GM12878 (cell line): ENCODE data around the gene ACTR1A. TPM values are rescaled to one million over a fixed set of nuclear protein-coding genes. Genes with fewer than 3 reads are reported as not detected.

Experiments used
- CUX1 ChIP-seq: IDR thresholded peaks from 2 replicates; pipeline ENCODE4 v1.6.1; 2012; ENCODE audit warnings: improper control_type of control experiment, low read depth, low read length; ENCODE audit not compliant: insufficient replicate concordance
- EP300 ChIP-seq, 2 experiments: fragments of 150-350 bp in 1 of 2; IDR thresholded peaks; 2 replicates each; pipeline ENCODE4 v1.6.1; 2011 to 2012; ENCODE audit warnings: low read depth in 2 of 2, low read length in 2 of 2, borderline replicate concordance in 1 of 2, improper control_type of control experiment in 1 of 2, inconsistent platforms in 1 of 2; ENCODE audit not compliant: control insufficient read depth in 1 of 2
- NBN ChIP-seq: fragments of 450-650 bp; IDR thresholded peaks from 2 replicates; pipeline ENCODE4 v1.6.1; 2016
- SKIL ChIP-seq: fragments of 450-650 bp; IDR thresholded peaks from 2 replicates; pipeline ENCODE4 v1.6.1; 2017; ENCODE audit warnings: mild to moderate bottlenecking, low read depth, inconsistent platforms; ENCODE audit not compliant: poor library complexity, severe bottlenecking
- SRF ChIP-seq, 2 experiments: IDR thresholded peaks; 2 replicates each; pipeline ENCODE4 v1.6.1; 2011; ENCODE audit warnings: low read depth in 2 of 2, low read length in 2 of 2, mild to moderate bottlenecking in 1 of 2, moderate library complexity in 1 of 2
- TARDBP ChIP-seq: IDR thresholded peaks from 2 replicates; pipeline ENCODE4 v1.6.1; 2016; ENCODE audit warnings: borderline replicate concordance
- polyA plus RNA-seq, 11 experiments: library from polyadenylated mRNA; depleted of rRNA in 4 of 11; unstranded in 6 of 11; stranded (reverse) in 5 of 11; fragments of >200 nt; fragmentation: Nextera tagmentation in 4 of 11; fragmentation: Illumina TruSeq in 1 of 11; extraction: Ambion mirVana in 4 of 11; extraction: Trizol in 1 of 11; gene quantifications; 1 replicate in 1 of 11; 2 replicates in 10 of 11; pipeline versions ENCODE4 v1.2.1 to v1.2.3, GENCODE V29; 2011 to 2016; ENCODE audit warnings: inconsistent platforms in 2 of 11, missing spikeins in 2 of 11, low read depth in 1 of 11
- total RNA-seq, 4 experiments: library from RNA; depleted of rRNA in 3 of 4; stranded (reverse); fragments of >200 nt in 3 of 4; fragmentation: Illumina TruSeq in 1 of 4; extraction: Trizol in 1 of 4; gene quantifications; 2 replicates each; pipeline versions ENCODE4 v1.2.1 to v1.2.3, GENCODE V29; 2013 to 2021

The ACTR1A gene
- total and polyA plus RNA-seq, 10 of the 15 experiments (the other 5 are each of a cell fraction or from before 2014, with no cell fraction given) = 43.0 to 110 (median 78.9) TPM

GRCh38 chr10:102537948-102538347 lies 35.4 kb upstream of the ACTR1A start (continued):
- TF ChIP-seq CUX1 (no peak), SRF (IDR thresholded peaks at IDR 0.05; ENCODE audit: low read depth in 2 of 2, low read length in 2 of 2) (no peak), EP300 (IDR thresholded peaks at IDR 0.05; ENCODE audit: borderline replicate concordance in 1 of 2, control insufficient read depth in 1 of 2, low read depth in 2 of 2, low read length in 2 of 2) (no peak), SKIL (no peak), NBN (no peak), TARDBP (no peak)
